ENCODE measurements around the gene SIGLEC5.

The SIGLEC5 gene

GRCh38 chr19:51628153-51628939 lies 1.9 kb downstream of the SIGLEC5 start:
- H3K4me3 Mint-ChIP-seq: no peak overlapping the region
- no peak for TF ChIP-seq CTCF (IDR thresholded peaks at IDR 0.05; ENCODE audit: unreplicated experiment in 3 of 3)
- H3K9me3 Mint-ChIP-seq: peaks cover 22% of the 10 kb centered on the region
- no peaks in the 10 kb centered on the region for H3K36me3 Mint-ChIP-seq (ENCODE audit: low read depth)
- no peak overlapping the region for H3K27ac Mint-ChIP-seq
- H3K4me1 Mint-ChIP-seq: no peaks in the 10 kb centered on the region
- H3K27me3 Mint-ChIP-seq (ENCODE audit: low read depth): peaks cover 16% of the 10 kb centered on the region

GRCh38 chr19:51627491-51628138 lies 2.6 kb downstream of the SIGLEC5 start:
- H3K27me3 Mint-ChIP-seq (ENCODE audit: low read depth): peaks cover 16% of the 10 kb centered on the region
- TF ChIP-seq CTCF (IDR thresholded peaks at IDR 0.05; ENCODE audit: unreplicated experiment in 3 of 3): no peak

GRCh38 chr19:51626675-51627074 lies 3.5 kb downstream of the SIGLEC5 start:
- no peaks in the 10 kb centered on the region for H3K4me1 Mint-ChIP-seq
- H3K4me3 Mint-ChIP-seq: no peak overlapping the region
- no peaks in the 10 kb centered on the region for H3K36me3 Mint-ChIP-seq (ENCODE audit: low read depth)
- no peak overlapping the region for H3K27ac Mint-ChIP-seq
- no peak for TF ChIP-seq CTCF (IDR thresholded peaks at IDR 0.05; ENCODE audit: unreplicated experiment in 3 of 3)
- H3K27me3 Mint-ChIP-seq (ENCODE audit: low read depth): peaks cover 16% of the 10 kb centered on the region
- H3K9me3 Mint-ChIP-seq: peaks cover 26% of the 10 kb centered on the region

More at GRCh38 chr19:51627491-51628138, 2.6 kb downstream of the SIGLEC5 start:
- no peak overlapping the region for H3K4me3 Mint-ChIP-seq
- H3K4me1 Mint-ChIP-seq: no peaks in the 10 kb centered on the region
- no peak overlapping the region for H3K27ac Mint-ChIP-seq
- H3K36me3 Mint-ChIP-seq (ENCODE audit: low read depth): no peaks in the 10 kb centered on the region
- H3K9me3 Mint-ChIP-seq: peaks cover 24% of the 10 kb centered on the region

- no peak overlapping the region for H3K27ac Mint-ChIP-seq
- H3K4me1 Mint-ChIP-seq: no peaks in the 10 kb centered on the region
- peaks cover 14% of the 10 kb centered on the region for H3K9me3 Mint-ChIP-seq
- peaks cover 12% of the 10 kb centered on the region for H3K27me3 Mint-ChIP-seq (ENCODE audit: low read depth)
- no peak overlapping the region for H3K4me3 Mint-ChIP-seq
- H3K36me3 Mint-ChIP-seq (ENCODE audit: low read depth): no peaks in the 10 kb centered on the region
- TF ChIP-seq CTCF (IDR thresholded peaks at IDR 0.05; ENCODE audit: unreplicated experiment in 3 of 3): no peak
Measured at GRCh38 chr19:51621178-51621577, 9.0 kb downstream of the SIGLEC5 start.

GRCh38 chr19:51615991-51616390 lies 14.2 kb downstream of the SIGLEC5 start:
- no peaks in the 10 kb centered on the region for H3K36me3 Mint-ChIP-seq (ENCODE audit: low read depth)
- H3K4me1 Mint-ChIP-seq: no peaks in the 10 kb centered on the region
- H3K4me3 Mint-ChIP-seq: no peak overlapping the region
- peaks cover 10% of the 10 kb centered on the region for H3K9me3 Mint-ChIP-seq
- H3K27me3 Mint-ChIP-seq (ENCODE audit: low read depth): peaks cover 5% of the 10 kb centered on the region
- no peak overlapping the region for H3K27ac Mint-ChIP-seq
- no peak for TF ChIP-seq CTCF (IDR thresholded peaks at IDR 0.05; ENCODE audit: unreplicated experiment in 3 of 3)
